ENCODE results near the gene LGR6. TPM values are rescaled to one million over a fixed set of nuclear protein-coding genes. Genes with fewer than 3 reads are reported as not detected.

Gene LGR6
- total and polyA plus RNA-seq, 2 of the 8 experiments (the other 6 are each of a cell fraction or from before 2014, with no cell fraction given) = 0.50 to 1.0 TPM

DNA sequence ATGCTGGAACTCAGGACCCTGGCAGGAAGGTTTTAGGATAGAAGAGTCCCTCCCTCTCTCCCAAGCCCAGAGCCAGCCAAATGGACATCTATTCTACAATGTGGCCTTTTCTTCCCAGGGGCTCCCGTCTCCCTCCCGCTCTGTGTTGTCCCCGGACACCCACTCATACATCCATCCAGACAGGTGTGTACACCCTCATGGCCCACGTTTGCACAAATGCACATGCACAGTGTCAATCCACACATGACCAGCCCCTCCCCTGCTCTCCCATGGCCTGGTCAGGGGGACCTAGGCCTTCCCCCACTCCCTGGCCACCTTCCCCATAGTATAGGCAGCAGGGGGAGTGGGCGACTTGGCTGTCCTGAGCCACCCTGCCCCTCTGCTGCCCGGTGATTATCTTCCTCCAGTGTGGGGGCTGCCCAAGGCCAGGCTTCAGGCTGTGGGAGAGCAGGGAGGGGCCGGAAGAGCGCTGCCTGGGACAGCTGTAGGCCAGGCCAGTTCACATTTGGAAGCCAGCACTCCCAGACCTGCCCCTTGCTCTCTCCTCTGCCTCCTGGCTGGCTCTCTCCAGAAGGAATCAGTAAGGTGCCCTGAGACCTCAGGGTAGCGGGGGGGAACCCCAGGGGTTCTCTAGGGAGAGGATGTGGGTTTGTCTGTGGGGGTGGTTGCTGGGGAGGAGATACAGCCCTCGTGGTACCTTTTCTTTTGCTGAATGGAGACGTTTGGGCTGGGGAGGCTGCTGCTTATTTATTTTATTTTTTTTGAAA is 29.1 kb upstream of the LGR6 start:
- no peak overlapping the region for H3K9ac ChIP-seq (replicated peaks in 1 of 4; ENCODE audit: extremely low read depth in 1 of 4, low read depth in 3 of 4, low read length in 3 of 4)
- no peak overlapping the region for H3K18ac ChIP-seq (ENCODE audit: extremely low read depth, low read length)
- no peak for FAIRE-seq
- H3K4ac ChIP-seq (replicated peaks; ENCODE audit: insufficient read length, low read depth, low read length) = no peak overlapping the region
- H3K23me2 ChIP-seq (ENCODE audit: low read depth, low read length) = no peaks in the 10 kb centered on the region
- H4K8ac ChIP-seq (ENCODE audit: extremely low read depth, insufficient read depth, low read length) = no peak overlapping the region
- H3K14ac ChIP-seq (ENCODE audit: insufficient read length) = no peak overlapping the region
- H3K27me3 ChIP-seq (replicated peaks in 1 of 4; ENCODE audit: control insufficient read depth in 3 of 4, extremely low read depth in 1 of 4, insufficient read depth in 3 of 4, low read length in 3 of 4) = no peaks in the 10 kb centered on the region
- peak overlapping the region; percentile 97; the same call in 1 of the 2 replicates for H2BK15ac ChIP-seq (ENCODE audit: low read length)
- no peak overlapping the region for H3K56ac ChIP-seq (replicated peaks; ENCODE audit: insufficient read length, low read depth, low read length)
- peak overlapping the region; percentile 50; the same call in 1 of the 2 replicates for H2BK12ac ChIP-seq (ENCODE audit: low read depth, low read length)
- no peak overlapping the region for H2BK5ac ChIP-seq (ENCODE audit: low read depth, low read length)
- no peak for DNase-seq (ENCODE audit: low read depth in 1 of 2, low spot score in 2 of 2)
- ChIA-PET POLR2A (ENCODE audit: partially characterized antibody) (interaction anchor here (1.0 to 2.7 kb wide), 2 partner anchors 16 to 154 kb away, joined by 3 to 6 read pairs; partner anchors contain the start of gene ELF3), CTCF (ENCODE audit: partially characterized antibody) (interaction anchor here (1.2 to 10.1 kb wide), 6 partner anchors 9 to 25 kb away, joined by 3 to 77 read pairs (median 10); no protein-coding TSS in a partner anchor)
- no peak overlapping the region for H2AK5ac ChIP-seq (ENCODE audit: low read depth, low read length)
- WGBS, 2 experiments (ENCODE audit: extremely low coverage in 1 of 2, insufficient coverage in 1 of 2, insufficient read length in 1 of 2, insufficient replicate concordance in 2 of 2, low coverage in 1 of 2, low lambda C conversion rate in 2 of 2, missing lambda C conversion rate in 1 of 2) = 83% methylated on average over 11 of the region's 11 CpGs; no CpG with 5 or more reads in 1 of the 2 experiments
- peak overlapping the region; percentile 60 for H4K91ac ChIP-seq (replicated peaks; ENCODE audit: insufficient read length, low read length)
- H3K36me3 ChIP-seq (ENCODE audit: control insufficient read depth in 2 of 4, insufficient read depth in 4 of 4, low read length in 3 of 4) = no peaks in the 10 kb centered on the region
- H2BK120ac ChIP-seq (replicated peaks; ENCODE audit: low read depth, low read length) = no peak overlapping the region
- H3K4me2 ChIP-seq (ENCODE audit: insufficient read depth in 1 of 2, low read depth in 2 of 2, low read length in 2 of 2) = no peak overlapping the region
- no peaks in the 10 kb centered on the region for H3K9me3 ChIP-seq (ENCODE audit: insufficient read depth in 2 of 2, low read depth in 1 of 2, low read length in 1 of 2)
- no peak overlapping the region for H4K5ac ChIP-seq (ENCODE audit: insufficient read length, low read depth, low read length)
- H3K23ac ChIP-seq (ENCODE audit: insufficient read length) = no peak overlapping the region
- H3K27ac ChIP-seq (ENCODE audit: low read depth, low read length) = no peak overlapping the region
- TF ChIP-seq, protein P1, sequence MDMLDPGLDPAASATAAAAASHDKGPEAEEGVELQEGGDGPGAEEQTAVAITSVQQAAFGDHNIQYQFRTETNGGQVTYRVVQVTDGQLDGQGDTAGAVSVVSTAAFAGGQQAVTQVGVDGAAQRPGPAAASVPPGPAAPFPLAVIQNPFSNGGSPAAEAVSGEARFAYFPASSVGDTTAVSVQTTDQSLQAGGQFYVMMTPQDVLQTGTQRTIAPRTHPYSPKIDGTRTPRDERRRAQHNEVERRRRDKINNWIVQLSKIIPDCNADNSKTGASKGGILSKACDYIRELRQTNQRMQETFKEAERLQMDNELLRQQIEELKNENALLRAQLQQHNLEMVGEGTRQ (IDR thresholded peaks at IDR 0.05; ENCODE audit: low read length) = no peak
- TF ChIP-seq BRCA1 (IDR thresholded peaks at IDR 0.05; ENCODE audit: low read depth, low read length) = no peak
- no peak for TF ChIP-seq TCF12 (IDR thresholded peaks at IDR 0.05; ENCODE audit: low read depth, low read length)
- no peak for TF ChIP-seq TAF1 (IDR thresholded peaks at IDR 0.05; ENCODE audit: low read depth, low read length)
- no peak for TF ChIP-seq SIX5 (IDR thresholded peaks at IDR 0.05; ENCODE audit: low read depth, low read length)
- TF ChIP-seq SIN3A (conservative IDR thresholded peaks at IDR 0.05 in 1 of 2, IDR thresholded peaks at IDR 0.05 in 1 of 2; ENCODE audit: low read depth in 1 of 2, low read length in 2 of 2) = no peak
- TF ChIP-seq NANOG (IDR thresholded peaks at IDR 0.05; ENCODE audit: insufficient read depth, low read depth, low read length, poor library complexity, severe bottlenecking) = no peak
- no peak overlapping the region for H2BK20ac ChIP-seq (ENCODE audit: low read length)
- H3K79me2 ChIP-seq (ENCODE audit: control insufficient read depth in 1 of 2, insufficient read depth in 2 of 2, low read length in 2 of 2) = no peaks in the 10 kb centered on the region
- no peaks in the 10 kb centered on the region for H3K79me1 ChIP-seq (ENCODE audit: low read depth, low read length)
- no peaks in the 10 kb centered on the region for H4K20me1 ChIP-seq (replicated peaks in 1 of 2; ENCODE audit: control insufficient read depth in 1 of 2, insufficient read depth in 2 of 2, low read length in 2 of 2)
- no peak overlapping the region for H2AFZ ChIP-seq (ENCODE audit: low read length)
- peaks cover 2 to 25% (median 14%) of the 10 kb centered on the region in 4 experiments for H3K4me1 ChIP-seq (replicated peaks in 1 of 4; ENCODE audit: control insufficient read depth in 3 of 4, insufficient read depth in 4 of 4, low read length in 3 of 4)
- H3K4me3 ChIP-seq (ENCODE audit: extremely low read depth in 1 of 4, insufficient read depth in 2 of 4, low read depth in 3 of 4, low read length in 4 of 4) = no peak overlapping the region
